HG03354 (cell line): Measurements from ENCODE around the gene NDC80.
A peak's percentile ranks its signal among the peaks of the same experiment; 100 is the strongest.

Source experiments
- ATAC-seq: cut with Tn5 transposase; IDR thresholded peaks from one replicate; pipeline ENCODE4 v1.9.1; 2021; ENCODE audit warnings: mild to moderate bottlenecking; ENCODE audit not compliant: unreplicated experiment, poor library complexity, severe bottlenecking

Gene NDC80

DNA sequence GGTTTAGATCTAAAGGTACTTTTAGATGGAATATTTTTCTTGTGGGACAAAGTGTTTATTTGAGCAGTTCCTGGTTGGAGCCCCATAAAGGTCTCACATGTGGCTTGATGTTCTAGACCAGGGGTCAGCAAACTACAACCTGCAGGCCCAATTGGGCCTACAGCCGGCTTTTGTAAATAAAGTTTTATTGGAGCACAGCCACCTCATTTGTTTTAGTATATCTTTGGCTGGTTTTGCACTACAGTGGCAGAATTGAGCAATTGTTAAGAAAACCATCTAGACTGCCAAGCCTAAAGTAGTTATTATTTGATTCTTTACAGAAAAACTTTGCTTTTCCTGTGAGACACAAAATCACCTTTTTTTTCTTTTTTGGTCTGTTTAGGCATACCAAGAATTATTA is 41.6 kb downstream of the NDC80 start:
- ATAC-seq = no peak

DNA sequence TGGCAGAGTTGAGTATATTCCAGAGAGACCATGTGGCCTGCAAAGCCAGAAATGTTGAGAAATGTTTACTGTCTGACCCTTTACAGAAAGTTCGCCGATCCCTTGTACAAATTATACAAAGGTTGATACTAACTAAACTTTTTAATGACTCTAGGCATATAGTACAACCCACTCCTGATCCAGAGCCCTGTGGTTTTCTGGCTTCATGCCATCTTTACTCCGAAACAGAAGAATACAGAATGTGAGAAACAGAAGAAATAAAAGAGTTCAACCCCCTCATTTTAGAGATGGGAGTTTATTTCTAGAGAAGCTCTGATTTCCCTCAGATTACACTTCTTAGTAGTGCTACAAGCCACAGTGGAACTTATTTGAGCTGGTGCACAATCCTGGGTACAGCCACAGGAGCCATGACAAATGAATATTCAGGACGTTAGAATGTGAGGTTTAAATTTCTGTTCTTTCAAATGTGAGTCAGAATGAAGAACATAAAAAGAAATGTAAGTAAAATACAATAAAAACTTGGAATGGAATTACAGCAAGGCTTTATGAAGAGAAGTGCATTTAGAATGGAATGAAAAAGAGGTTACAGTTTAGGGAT is 46.1 kb downstream of the NDC80 start:
- no peak for ATAC-seq

DNA sequence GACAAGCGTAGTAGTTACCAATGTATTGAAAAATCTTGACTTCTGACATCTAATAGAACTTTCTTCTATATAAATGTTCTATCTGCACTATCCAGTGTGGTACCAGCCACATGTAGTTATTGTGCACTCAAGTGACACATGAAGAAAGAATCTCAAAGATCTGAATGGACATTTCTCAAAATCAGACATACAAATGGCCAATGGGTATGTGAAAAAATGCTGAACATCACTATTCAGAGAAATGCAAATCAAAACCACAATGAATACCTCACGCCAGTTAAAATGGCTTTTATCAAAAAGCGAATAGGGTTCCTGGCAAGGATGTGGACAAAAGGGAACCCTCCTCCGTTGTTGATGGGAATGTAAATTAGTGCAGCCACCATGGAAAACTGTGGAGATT is 46.7 kb downstream of the NDC80 start:
- ATAC-seq = no peak

- ATAC-seq = no peak
These were observed 53.9 kb downstream of the NDC80 start for GRCh38 chr18:2625217-2625616.

DNA sequence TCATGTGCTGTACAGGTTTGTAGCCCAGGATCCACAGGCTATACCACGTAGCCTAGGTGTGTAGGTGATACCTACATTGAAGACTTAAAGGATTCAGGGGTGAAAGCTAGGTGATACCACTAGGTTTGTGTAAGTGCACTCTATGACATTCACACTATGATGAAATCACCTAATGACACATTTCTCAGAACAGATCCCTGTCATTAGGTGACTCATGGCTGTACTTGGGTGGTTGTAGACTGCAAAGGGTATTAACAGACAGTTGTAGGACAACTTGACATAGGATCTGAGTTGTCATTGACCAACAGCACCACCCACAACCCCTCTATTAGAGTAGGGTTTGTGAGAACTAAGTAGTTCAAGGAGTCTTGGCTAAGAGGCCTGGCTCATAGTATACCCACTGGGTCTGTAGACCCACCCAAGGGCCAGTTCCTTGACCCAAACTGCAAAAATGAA is 56.5 kb downstream of the NDC80 start:
- ATAC-seq = peak; percentile 63

DNA sequence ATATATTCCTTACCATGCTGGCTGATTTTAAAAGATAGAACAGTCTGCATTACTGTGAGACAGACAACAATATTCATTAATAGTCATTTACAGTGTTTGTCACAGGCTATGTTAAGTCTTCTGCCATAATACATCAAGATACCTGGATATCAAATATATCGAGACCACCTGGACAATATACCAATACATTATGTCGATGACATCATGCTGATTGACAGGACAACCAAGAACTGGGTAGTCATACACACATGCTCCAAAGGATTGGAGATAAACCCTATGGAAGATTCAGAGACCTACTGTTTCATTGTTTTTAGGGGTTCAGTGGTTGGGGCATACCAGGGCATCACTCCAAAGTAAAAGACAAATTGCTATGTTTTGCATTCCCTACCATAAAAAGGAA is 57.6 kb downstream of the NDC80 start:
- ATAC-seq = no peak

DNA sequence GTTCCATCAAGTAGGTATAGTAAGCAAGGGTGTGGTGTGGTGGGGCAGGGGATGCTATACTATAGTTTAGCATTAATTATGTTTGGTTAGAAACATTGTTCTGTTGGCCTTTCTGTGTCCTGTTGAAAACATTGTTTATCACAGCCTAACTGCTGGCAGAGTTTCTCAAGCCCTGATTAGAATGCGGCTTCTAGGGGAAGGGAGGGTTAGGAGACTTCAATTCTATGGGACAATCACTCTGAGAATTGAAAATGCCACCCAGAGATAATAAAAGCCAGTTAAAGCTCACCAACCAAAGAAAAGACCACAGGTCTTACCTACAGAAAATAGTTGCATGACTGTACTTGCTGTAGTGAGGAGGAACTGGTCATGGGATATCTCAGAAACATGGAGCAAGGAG is 64.2 kb downstream of the NDC80 start:
- no peak for ATAC-seq

DNA sequence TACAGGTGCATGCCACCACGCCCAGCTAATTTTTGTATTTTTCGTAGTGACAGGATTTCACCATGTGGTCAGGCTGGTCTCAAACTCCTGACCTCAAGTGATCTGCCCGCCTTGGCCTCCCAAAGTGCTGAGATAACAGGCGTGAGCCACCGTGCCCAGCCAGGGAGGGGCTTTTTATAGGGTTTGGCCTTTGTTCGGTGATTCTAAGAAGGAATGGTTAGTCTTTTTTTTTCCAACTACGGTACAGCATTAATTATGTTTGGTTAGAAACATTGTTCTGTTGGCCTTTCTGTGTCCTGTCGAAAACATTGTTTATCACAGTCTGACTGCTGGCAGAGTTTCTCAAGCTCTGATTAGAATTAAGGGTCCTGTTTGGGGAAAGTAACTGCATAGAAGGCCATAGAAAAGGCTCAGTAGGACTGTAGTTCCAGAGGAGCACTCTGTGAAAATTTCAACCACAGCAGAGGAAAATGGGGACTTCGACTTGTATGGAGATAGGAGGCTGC is 64.8 kb downstream of the NDC80 start:
- peak; percentile 26 for ATAC-seq

DNA sequence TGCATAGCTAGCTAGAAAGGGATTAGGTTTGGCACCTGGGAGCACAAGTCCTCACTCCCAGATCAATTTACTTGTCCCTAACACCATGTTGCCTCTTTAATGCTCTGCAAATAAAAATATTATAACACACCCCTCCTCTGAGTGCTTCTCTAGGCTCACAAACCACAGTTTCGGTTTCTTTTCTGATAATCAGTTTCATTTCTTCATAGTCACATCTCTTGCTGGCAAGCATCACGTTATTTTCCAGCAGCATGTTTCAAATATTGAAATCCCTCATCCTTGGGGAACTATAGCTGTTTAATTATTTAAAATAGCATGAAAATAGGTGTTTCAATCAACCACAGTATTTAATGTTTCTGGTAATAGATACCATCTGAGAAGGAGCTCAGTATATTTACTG is 70.3 kb downstream of the NDC80 start:
- ATAC-seq = peak; percentile 77

DNA sequence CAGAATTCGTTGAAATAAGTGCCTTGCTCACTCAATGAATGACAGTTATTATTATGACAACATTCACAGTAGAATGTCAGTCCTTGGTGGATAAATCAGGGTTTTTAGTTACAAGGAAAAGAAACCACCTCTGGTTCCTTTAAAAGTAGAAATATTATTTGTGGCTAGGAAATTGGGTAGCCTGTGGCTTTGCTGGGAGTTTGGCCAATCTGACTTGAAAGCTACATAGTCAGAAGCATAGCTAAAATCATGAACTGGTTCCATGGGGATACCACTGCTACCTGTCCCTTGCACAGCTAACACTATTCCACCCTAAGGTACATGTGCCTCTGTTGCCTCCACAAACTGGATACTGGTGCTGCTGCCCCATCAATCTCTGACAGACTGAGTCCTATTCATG is 71.4 kb downstream of the NDC80 start:
- ATAC-seq = no peak

- ATAC-seq = no peak
These were observed 73.2 kb downstream of the NDC80 start for GRCh38 chr18:2644535-2644934.

- ATAC-seq = no peak
These were observed 80.6 kb downstream of the NDC80 start for GRCh38 chr18:2651981-2652380.

DNA sequence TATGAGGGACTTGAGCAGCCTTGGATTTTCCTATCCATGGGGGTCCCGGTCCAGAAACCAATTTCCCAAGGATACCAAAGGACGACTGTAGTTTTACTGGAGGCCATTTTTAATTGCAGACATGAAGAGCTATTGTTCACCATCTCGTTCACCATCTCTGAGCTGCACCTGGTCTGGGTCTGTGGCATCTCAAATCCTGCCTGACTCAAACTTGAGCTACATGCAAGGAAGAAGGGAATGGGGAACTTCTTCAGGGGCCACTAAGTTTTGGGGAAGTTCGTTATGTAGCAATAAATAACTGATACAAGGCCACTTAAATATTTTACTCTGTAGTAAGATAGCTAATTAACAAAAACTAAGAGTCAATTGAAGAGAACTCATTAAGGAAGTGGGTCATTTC is 82.1 kb downstream of the NDC80 start:
- ATAC-seq = no peak

- no peak for ATAC-seq
These were observed 83.0 kb downstream of the NDC80 start for GRCh38 chr18:2654169-2654927.

DNA sequence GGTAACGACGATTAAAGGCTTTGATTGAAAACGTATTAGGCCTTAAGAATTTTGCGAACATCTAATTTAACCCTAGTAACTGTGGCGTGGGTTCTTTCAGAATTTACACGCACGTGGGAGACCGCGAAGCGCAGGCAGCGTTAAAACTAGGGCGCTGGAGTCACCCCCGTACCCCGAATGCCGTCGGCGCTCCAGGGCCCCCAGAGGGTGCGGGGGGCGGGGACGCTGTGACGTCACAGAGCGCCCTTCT is 83.5 kb downstream of the NDC80 start:
- ATAC-seq = peak; percentile 46

DNA sequence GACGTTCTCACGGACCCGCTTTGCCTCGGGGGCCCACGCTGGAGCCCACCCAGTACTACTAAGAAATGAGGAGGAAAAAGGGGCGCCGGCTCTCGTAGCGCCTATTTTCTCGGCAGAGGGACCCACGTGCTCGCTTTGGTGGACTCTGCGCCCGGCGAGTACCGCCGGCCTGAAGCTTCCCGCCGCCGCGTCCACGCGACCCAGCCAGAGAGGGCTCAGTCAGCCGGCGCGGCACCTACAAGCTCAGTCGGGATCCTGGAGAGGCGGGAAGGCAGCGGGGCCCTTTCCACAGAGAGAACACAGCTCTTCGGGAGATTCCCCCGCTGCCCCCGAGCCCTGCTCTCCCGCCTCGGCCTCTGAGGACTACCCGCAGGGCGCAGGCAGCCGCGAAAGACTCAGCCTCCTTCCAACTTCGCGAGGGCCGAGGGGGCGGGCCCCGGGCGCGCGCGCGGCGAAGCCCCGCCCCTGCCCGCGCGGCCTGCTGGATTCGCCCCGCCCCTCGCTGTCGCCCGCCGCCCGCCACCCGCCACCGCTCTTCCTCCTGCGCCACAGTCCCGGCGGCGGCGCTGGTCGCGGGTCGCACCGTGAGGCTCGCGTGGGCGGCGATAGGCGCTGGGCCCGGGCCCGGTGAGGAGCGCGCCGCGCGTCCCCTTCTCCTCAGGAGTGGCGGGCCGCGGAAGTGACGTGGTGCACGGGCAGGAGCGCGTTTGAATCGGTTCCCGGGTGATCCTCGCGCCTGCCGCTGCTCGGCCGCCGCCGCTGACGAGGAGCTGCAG is 84.0 kb downstream of the NDC80 start, which contains the start of gene SMCHD1:
TSS of gene SMCHD1 (plus strand) at position 549 of the 776 bp plus-strand sequence. CDS start 350 bp downstream, outside the sequence.
- peak; percentile 70 for ATAC-seq

DNA sequence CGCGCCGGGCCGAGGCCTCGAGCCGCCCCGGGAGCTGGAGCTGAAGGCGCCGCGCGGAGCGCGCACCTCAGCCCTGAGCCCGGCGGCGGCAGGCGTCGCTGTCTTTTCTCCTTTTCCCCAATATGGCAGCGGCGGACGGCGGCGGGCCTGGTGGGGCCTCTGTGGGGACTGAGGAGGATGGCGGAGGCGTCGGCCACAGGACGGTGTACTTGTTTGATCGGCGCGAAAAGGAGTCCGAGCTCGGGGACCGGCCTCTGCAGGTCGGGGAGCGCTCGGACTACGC is 84.5 kb downstream of the NDC80 start:
- ATAC-seq = peak; percentile 38

DNA sequence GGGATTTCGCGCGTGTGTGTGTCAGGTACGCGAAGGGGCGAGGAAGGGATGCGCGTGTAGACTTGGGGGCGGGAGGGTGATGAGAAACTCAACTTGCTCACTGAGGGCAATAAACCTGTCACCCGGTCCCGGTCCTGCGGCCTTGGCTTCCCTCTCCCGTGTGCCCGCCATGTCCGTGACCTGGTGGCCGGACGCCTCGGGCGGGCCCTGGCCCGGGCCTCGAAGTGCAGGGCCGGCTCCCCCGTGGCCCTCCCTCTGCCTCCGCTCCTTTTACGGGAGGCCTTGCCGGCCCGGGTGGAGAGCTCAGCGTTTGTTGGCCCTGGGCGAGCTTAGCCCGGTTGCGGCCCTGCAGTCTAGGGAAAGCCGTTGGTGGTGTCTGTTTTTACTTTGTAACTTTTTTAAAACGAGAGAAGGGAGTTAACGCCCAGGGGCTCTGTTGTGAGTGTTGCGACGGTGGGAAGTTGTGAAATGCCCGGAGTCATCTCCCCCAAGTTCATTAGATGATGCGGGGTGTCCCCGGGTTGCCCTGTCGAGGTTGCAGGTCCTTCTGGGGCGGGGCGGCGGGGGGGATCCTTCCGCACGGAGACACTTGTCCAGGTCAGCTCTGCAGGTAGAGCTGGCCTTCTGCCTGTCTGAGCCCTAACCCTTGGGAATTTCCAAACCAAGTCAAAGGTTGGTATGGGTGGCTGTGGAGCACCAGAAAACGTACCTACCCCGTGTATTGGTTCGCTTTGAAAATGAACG is 85.1 kb downstream of the NDC80 start:
- ATAC-seq = peak; percentile 13

DNA sequence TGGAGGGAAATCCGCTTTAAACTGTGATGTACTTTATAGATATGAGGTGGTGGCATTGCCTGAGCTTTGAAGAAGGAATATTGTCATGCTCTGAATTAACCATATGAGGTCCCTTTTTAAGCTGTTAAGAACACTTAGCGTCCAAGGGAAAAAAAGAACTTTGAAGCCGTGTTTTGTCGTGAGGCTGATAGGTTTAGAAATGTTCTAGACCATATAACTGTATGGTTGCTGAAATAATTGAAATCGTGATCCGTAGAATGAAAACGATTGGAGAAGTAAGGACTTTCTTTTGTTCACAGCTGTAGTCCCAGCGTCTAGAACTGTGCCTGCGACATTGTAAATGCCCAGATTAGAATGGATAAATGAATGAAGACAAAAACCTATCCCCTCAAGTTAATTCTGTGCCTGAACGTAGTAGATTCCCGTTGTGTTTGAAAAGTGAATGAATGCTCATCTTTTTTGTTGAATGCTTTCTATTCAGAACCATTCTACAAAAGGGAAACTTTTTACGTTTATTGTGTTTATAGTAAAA is 85.7 kb downstream of the NDC80 start:
- no peak for ATAC-seq

DNA sequence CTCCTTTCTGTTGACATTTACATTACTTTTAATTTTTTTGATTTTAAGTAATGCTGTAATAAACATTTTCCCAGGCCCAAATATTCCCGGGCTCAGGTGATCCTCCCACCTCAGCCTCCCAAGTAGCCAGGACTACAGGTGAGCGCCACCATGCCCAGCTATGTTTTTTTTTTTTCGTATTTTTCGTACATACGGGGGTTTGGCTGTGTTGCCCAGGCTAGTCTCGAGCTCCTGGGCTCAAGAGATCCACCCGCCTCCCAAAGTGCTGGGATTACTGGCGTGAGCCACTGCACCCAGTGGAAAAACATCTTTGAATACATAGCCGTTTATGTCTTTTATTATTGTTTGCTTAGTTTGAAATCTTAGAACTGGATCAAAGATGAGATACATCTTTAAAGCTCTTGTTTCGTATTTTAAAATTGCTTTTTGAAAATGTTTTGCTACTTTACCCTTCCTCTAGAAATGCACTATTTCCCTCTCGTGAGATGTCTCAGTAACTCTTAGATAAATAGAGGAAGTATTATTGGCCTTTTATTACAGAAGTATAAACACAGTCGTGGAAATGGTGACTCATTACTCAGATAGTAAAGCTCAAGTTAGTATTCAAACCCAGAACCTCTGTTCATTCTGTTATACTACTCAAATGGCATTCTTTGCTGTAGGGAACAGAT is 86.6 kb downstream of the NDC80 start:
- ATAC-seq = no peak
